ENCODE results near the gene CCNY. TPM values are rescaled to one million over a fixed set of nuclear protein-coding genes. Genes with fewer than 3 reads are reported as not detected.
A peak's percentile ranks its signal among the peaks of the same experiment; 100 is the strongest.

The CCNY gene
- total RNA-seq, 2 experiments from 2014 or later, result 37.0 to 55.8 TPM

GRCh38 chr10:35562427-35562826, 226.1 kb downstream of the CCNY start:
- Histone ChIP-seq H3K79me2 (ENCODE audit: insufficient read depth, low read depth, low read length) (no peaks in the 10 kb centered on the region), H2AFZ (ENCODE audit: low read length) (no peak overlapping the region), H3K27ac (ENCODE audit: low read depth, low read length, poor library complexity, severe bottlenecking) (no peak overlapping the region), H3K9me2 (ENCODE audit: insufficient read depth, low read length) (no peaks in the 10 kb centered on the region), H3K9me3 (ENCODE audit: low read length) (no peaks in the 10 kb centered on the region), H3K36me3 (ENCODE audit: insufficient read depth, low read length) (peaks cover 7% of the 10 kb centered on the region; the same call in 1 of the 2 replicates), H3K4me2 (ENCODE audit: low read length) (no peak overlapping the region), H3K4me1 (ENCODE audit: insufficient read depth, low read length, poor library complexity, severe bottlenecking) (peaks cover 18% of the 10 kb centered on the region), H4K20me1 (ENCODE audit: insufficient read depth, low read length) (no peaks in the 10 kb centered on the region), H3K4me3 (ENCODE audit: low read depth, low read length, poor library complexity, severe bottlenecking) (no peak overlapping the region)
- CTCF ChIA-PET (ENCODE audit: unreplicated experiment), result interaction anchor here (0.6 to 2.2 kb wide), 5 partner anchors 10 to 183 kb away, joined by 3 to 7 read pairs (median 3); no protein-coding TSS in a partner anchor
- DNase-seq (ENCODE audit: low spot score), result no peak
- BruUV-seq (replicated peaks), result no TSS peak
- POLR2A ChIA-PET, result interaction anchor here (0.6 to 0.8 kb wide), 2 partner anchors 123 to 208 kb away, joined by 3 to 6 read pairs; no protein-coding TSS in a partner anchor
- TF ChIP-seq EZH2phosphoT487 (IDR thresholded peaks at IDR 0.05; ENCODE audit: borderline replicate concordance, low read depth, low read length), result no peak
- TF ChIP-seq, protein P1, sequence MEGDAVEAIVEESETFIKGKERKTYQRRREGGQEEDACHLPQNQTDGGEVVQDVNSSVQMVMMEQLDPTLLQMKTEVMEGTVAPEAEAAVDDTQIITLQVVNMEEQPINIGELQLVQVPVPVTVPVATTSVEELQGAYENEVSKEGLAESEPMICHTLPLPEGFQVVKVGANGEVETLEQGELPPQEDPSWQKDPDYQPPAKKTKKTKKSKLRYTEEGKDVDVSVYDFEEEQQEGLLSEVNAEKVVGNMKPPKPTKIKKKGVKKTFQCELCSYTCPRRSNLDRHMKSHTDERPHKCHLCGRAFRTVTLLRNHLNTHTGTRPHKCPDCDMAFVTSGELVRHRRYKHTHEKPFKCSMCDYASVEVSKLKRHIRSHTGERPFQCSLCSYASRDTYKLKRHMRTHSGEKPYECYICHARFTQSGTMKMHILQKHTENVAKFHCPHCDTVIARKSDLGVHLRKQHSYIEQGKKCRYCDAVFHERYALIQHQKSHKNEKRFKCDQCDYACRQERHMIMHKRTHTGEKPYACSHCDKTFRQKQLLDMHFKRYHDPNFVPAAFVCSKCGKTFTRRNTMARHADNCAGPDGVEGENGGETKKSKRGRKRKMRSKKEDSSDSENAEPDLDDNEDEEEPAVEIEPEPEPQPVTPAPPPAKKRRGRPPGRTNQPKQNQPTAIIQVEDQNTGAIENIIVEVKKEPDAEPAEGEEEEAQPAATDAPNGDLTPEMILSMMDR (conservative IDR thresholded peaks at IDR 0.05; ENCODE audit: low read length), result no peak
- intact Hi-C loops (cut with micrococcal nuclease; ENCODE audit: unreplicated experiment), result loop anchor here (10.0 kb wide), 1 partner anchor 228 kb away; the partner anchor contains the start of gene CCNY

DNA sequence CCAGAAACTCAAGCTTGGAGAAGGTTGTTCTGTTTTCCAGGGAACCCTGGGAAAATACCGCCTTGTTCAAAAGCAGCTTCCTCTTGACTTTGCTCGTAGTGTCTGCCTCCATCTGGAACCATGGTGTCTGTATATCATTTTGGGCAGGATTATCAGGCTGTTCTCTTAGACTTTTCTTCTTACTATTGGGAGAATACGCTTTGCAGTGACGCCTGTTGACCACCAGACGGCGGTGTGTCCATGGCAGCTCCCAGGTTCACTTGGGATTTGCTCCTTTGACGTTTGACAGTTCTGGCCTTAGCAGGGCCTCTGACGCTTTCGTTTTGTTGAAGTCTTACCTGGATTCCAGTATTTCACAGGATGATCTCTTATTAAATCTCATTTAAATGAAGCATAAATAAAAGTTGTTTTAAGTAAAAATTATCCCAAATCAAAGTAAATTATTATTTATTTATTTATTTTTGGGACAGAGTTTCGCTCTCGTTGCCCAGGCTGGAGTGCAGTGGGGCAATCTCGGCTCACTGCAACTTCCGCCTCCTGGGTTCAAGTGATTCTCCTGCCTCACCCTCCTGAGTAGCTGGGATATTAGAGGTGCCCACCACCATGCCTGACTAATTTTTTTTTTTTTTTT, 227.1 kb downstream of the CCNY start:
- CTCF ChIA-PET (ENCODE audit: unreplicated experiment), result interaction anchor here (0.7 to 2.2 kb wide), 5 partner anchors 10 to 184 kb away, joined by 3 to 7 read pairs (median 3); no protein-coding TSS in a partner anchor
- TF ChIP-seq EZH2phosphoT487 (IDR thresholded peaks at IDR 0.05; ENCODE audit: borderline replicate concordance, low read depth, low read length), result no peak
- TF ChIP-seq, protein P1 (conservative IDR thresholded peaks at IDR 0.05; ENCODE audit: low read length), result peak; percentile 100
- POLR2A ChIA-PET, result interaction anchor here (0.6 to 1.9 kb wide), 8 partner anchors 8 to 1153 kb away, joined by 3 to 6 read pairs (median 4); no protein-coding TSS in a partner anchor
- intact Hi-C loops (cut with micrococcal nuclease; ENCODE audit: unreplicated experiment), result loop anchor here (1.0 to 10.0 kb wide), 2 partner anchors 184 to 229 kb away; partner anchors contain the start of gene CCNY
- Histone ChIP-seq H2AFZ (ENCODE audit: low read length) (no peak overlapping the region), H3K9me3 (ENCODE audit: low read length) (no peaks in the 10 kb centered on the region), H3K36me3 (ENCODE audit: insufficient read depth, low read length) (peaks cover 7% of the 10 kb centered on the region; the same call in 1 of the 2 replicates), H3K4me2 (ENCODE audit: low read length) (no peak overlapping the region), H4K20me1 (ENCODE audit: insufficient read depth, low read length) (no peaks in the 10 kb centered on the region), H3K79me2 (ENCODE audit: insufficient read depth, low read depth, low read length) (no peaks in the 10 kb centered on the region), H3K27ac (ENCODE audit: low read depth, low read length, poor library complexity, severe bottlenecking) (no peak overlapping the region), H3K4me1 (ENCODE audit: insufficient read depth, low read length, poor library complexity, severe bottlenecking) (peaks cover 18% of the 10 kb centered on the region), H3K9me2 (ENCODE audit: insufficient read depth, low read length) (no peaks in the 10 kb centered on the region), H3K4me3 (ENCODE audit: low read depth, low read length, poor library complexity, severe bottlenecking) (no peak overlapping the region)
- no TSS peak for BruUV-seq (replicated peaks)
- DNase-seq (ENCODE audit: low spot score), result peak; percentile 77

Data from OCI-LY7 (cell line).